Neural crest cell (in vitro differentiated cells): ENCODE data around the gene ADD3. TPM values are rescaled to one million over a fixed set of nuclear protein-coding genes. Genes with fewer than 3 reads are reported as not detected.

Experiments used
- DNase-seq: peaks from one replicate; pipeline ENCODE4 v3.0.0; 2021; ENCODE audit warnings: low read depth, mixed read lengths, low spot score
- H3K27ac Mint-ChIP-seq: one replicate; pipeline ENCODE4 v1.8.0; 2021; ENCODE audit warnings: mild to moderate bottlenecking, mixed read lengths; ENCODE audit not compliant: unreplicated experiment
- H3K27me3 Mint-ChIP-seq: 2 replicates; pipeline ENCODE4 v1.8.0; 2021; ENCODE audit warnings: low read depth, mild to moderate bottlenecking, mixed read lengths
- H3K36me3 Mint-ChIP-seq: 2 replicates; pipeline ENCODE4 v1.8.0; 2021; ENCODE audit warnings: low read depth, mild to moderate bottlenecking, mixed read lengths
- H3K4me1 Mint-ChIP-seq: 2 replicates; pipeline ENCODE4 v1.8.0; 2021; ENCODE audit warnings: mixed read lengths
- H3K4me3 Mint-ChIP-seq: one replicate; pipeline ENCODE4 v1.8.0; 2021; ENCODE audit warnings: mild to moderate bottlenecking, mixed read lengths
- H3K9me3 Mint-ChIP-seq: 2 replicates; pipeline ENCODE4 v1.8.0; 2021; ENCODE audit warnings: mixed read lengths
- CTCF ChIP-seq: fragments of 200-600 bp; sonication (generic); conservative IDR thresholded peaks from 2 replicates; pipeline ENCODE4 v1.5.0; 2021; ENCODE audit warnings: antibody characterized with exemption, mild to moderate bottlenecking
- total RNA-seq: library from RNA; stranded (reverse); gene quantifications from 2 replicates; pipeline ENCODE4 v1.2.1, GENCODE V29; 2021

Gene ADD3
- total RNA-seq, 1 donor from 2014 or later, result 50.2 TPM

DNA sequence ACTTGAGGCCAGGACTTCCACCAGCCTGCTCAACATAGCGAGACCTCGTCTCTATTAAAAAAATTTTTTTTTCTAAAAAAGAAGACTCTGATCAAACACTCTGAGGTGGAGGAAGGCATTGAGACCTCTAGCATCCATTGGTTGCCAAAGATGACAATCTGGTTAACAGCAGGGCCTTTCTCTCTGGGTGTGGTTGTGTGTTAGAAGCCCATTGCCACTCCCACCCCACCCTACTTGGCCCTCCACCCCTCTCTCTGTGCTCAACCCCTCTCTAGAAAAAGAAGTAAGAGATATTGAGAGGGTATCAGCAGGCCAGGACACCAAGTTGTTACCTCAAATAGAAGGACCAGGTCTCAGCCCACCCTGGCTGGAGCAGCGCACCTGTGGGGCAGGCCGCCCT lies 142.3 kb downstream of the ADD3 start:
- TF ChIP-seq CTCF, result no peak
- H3K4me3 Mint-ChIP-seq, result no peak overlapping the region
- H3K4me1 Mint-ChIP-seq, result peaks cover 28% of the 10 kb centered on the region
- no peaks in the 10 kb centered on the region for H3K36me3 Mint-ChIP-seq
- no peak for DNase-seq
- no peak overlapping the region for H3K27ac Mint-ChIP-seq
- H3K27me3 Mint-ChIP-seq, result no peaks in the 10 kb centered on the region
- H3K9me3 Mint-ChIP-seq, result no peaks in the 10 kb centered on the region

DNA sequence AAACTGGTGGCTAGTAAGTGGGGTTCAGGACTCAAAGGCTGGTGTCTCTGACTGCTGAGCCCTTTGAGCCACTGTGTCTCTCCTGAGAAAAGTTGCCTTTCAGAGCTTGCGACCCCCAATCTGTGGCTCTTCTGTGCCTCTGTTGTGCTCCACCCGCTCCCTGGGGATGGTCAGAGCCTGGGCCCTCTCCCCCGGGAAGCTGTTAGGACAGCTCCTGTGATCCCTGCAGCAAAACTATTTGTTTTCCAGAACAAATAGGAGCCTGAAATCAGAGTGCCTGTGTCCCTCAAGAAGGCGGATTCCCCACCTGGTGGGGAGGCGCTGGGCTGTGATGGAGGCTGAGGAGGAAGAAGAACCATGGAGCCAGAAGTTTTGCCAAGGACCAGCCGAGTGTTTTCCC lies 143.2 kb downstream of the ADD3 start:
- no peaks in the 10 kb centered on the region for H3K9me3 Mint-ChIP-seq
- peaks cover 28% of the 10 kb centered on the region for H3K4me1 Mint-ChIP-seq
- peak overlapping the region; percentile 19 for H3K27ac Mint-ChIP-seq
- H3K27me3 Mint-ChIP-seq, result no peaks in the 10 kb centered on the region
- DNase-seq, result no peak
- no peak overlapping the region for H3K4me3 Mint-ChIP-seq
- no peaks in the 10 kb centered on the region for H3K36me3 Mint-ChIP-seq
- no peak for TF ChIP-seq CTCF

DNA sequence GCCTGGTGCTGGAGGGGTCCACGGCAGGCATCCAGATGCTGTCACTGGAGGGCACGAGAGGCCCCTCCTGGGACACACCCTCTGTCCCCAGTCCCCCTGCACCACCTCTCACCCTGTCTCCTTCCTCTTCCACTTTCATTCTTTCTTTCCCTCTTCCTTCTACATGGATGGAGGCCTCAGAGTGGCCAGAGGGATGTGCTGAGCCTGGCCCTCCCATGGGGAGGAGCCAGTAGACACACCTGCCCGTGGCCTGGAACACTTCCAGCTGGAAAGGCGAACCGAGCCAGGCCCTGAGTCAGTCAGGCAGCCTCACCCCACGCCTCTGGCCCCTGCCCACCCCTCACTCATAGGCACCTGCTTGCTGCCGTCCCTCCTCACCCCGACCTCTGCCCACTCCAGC lies 143.7 kb downstream of the ADD3 start:
- H3K27ac Mint-ChIP-seq, result no peak overlapping the region

GRCh38 chr10:110151971-110152370 lies 144.2 kb downstream of the ADD3 start:
- no peaks in the 10 kb centered on the region for H3K9me3 Mint-ChIP-seq
- H3K36me3 Mint-ChIP-seq, result no peaks in the 10 kb centered on the region
- H3K4me1 Mint-ChIP-seq, result peaks cover 28% of the 10 kb centered on the region
- no peak overlapping the region for H3K4me3 Mint-ChIP-seq
- DNase-seq, result no peak
- H3K27me3 Mint-ChIP-seq, result no peaks in the 10 kb centered on the region
- TF ChIP-seq CTCF, result no peak
- H3K27ac Mint-ChIP-seq, result no peak overlapping the region

More for the DNA sequence above, 143.7 kb downstream of the ADD3 start:
- H3K9me3 Mint-ChIP-seq, result no peaks in the 10 kb centered on the region
- no peaks in the 10 kb centered on the region for H3K27me3 Mint-ChIP-seq
- peaks cover 28% of the 10 kb centered on the region for H3K4me1 Mint-ChIP-seq
- no peaks in the 10 kb centered on the region for H3K36me3 Mint-ChIP-seq
- no peak for DNase-seq
- H3K4me3 Mint-ChIP-seq, result no peak overlapping the region
- no peak for TF ChIP-seq CTCF

DNA sequence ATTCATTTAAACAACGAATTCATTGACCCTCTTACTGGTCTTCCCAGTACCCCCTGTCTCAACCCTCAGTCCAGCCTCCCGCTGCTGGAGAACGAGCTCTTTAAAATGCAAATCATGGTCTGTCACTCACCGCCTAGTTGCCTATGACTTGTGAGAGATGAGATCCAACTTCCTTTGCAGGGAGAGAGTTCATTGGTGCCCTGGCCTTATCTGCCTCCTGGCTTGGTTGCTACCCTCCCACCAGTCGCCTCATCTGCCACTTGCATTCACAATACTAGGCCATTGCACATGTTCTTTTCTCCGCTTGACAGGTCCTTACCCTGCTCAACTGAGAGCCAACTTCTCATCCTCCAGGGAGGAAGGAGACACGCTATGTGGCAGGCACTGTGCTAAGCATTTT lies 145.6 kb downstream of the ADD3 start:
- no peaks in the 10 kb centered on the region for H3K36me3 Mint-ChIP-seq
- DNase-seq, result no peak
- H3K4me1 Mint-ChIP-seq, result peaks cover 19% of the 10 kb centered on the region
- no peaks in the 10 kb centered on the region for H3K9me3 Mint-ChIP-seq
- H3K27me3 Mint-ChIP-seq, result peaks cover 2% of the 10 kb centered on the region
- no peak for TF ChIP-seq CTCF
- no peak overlapping the region for H3K4me3 Mint-ChIP-seq
- no peak overlapping the region for H3K27ac Mint-ChIP-seq

- Mint-ChIP-seq H3K36me3 (no peaks in the 10 kb centered on the region), H3K9me3 (no peaks in the 10 kb centered on the region), H3K4me1 (peaks cover 15% of the 10 kb centered on the region), H3K27me3 (peaks cover 2% of the 10 kb centered on the region), H3K4me3 (no peak overlapping the region), H3K27ac (peak overlapping the region; percentile 45)
- DNase-seq, result no peak
- TF ChIP-seq CTCF, result no peak
Measured at GRCh38 chr10:110156046-110156445, 148.3 kb downstream of the ADD3 start.
